Epithelial cell of esophagus (primary cell): ENCODE results near the gene UQCRHL.

ENCODE experiments used
- DNase-seq: peaks from one replicate; pipeline ENCODE4 v3.0.0; 2010; ENCODE audit warnings: low read depth
- H3K4me3 ChIP-seq: 2 replicates; pipeline ENCODE4 v1.5.1; 2011; ENCODE audit warnings: mild to moderate bottlenecking, low read length, control low read depth
- TF ChIP-seq, protein P1 (sequence below): IDR thresholded peaks from 2 replicates; pipeline ENCODE4 v1.5.1; 2011; ENCODE audit warnings: low read depth, mild to moderate bottlenecking, low read length, control low read depth, inconsistent platforms; ENCODE audit not compliant: insufficient read depth; ENCODE audit errors: missing control alignments

UQCRHL gene

DNA sequence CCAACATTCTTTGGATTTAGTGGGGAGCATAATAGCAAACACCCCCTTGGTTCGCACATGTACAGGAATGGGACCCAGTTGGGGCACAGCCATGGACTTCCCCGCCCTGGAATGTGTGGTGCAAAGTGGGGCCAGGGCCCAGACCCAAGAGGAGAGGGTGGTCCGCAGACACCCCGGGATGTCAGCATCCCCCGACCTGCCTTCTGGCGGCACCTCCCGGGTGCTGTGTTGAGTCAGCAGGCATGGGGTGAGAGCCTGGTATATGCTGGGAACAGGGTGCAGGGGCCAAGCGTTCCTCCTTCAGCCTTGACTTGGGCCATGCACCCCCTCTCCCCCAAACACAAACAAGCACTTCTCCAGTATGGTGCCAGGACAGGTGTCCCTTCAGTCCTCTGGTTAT, 21.8 kb downstream of the UQCRHL start:
- no peak overlapping the region for H3K4me3 ChIP-seq
- DNase-seq, result no peak
- TF ChIP-seq, protein P1, sequence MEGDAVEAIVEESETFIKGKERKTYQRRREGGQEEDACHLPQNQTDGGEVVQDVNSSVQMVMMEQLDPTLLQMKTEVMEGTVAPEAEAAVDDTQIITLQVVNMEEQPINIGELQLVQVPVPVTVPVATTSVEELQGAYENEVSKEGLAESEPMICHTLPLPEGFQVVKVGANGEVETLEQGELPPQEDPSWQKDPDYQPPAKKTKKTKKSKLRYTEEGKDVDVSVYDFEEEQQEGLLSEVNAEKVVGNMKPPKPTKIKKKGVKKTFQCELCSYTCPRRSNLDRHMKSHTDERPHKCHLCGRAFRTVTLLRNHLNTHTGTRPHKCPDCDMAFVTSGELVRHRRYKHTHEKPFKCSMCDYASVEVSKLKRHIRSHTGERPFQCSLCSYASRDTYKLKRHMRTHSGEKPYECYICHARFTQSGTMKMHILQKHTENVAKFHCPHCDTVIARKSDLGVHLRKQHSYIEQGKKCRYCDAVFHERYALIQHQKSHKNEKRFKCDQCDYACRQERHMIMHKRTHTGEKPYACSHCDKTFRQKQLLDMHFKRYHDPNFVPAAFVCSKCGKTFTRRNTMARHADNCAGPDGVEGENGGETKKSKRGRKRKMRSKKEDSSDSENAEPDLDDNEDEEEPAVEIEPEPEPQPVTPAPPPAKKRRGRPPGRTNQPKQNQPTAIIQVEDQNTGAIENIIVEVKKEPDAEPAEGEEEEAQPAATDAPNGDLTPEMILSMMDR, result no peak

DNA sequence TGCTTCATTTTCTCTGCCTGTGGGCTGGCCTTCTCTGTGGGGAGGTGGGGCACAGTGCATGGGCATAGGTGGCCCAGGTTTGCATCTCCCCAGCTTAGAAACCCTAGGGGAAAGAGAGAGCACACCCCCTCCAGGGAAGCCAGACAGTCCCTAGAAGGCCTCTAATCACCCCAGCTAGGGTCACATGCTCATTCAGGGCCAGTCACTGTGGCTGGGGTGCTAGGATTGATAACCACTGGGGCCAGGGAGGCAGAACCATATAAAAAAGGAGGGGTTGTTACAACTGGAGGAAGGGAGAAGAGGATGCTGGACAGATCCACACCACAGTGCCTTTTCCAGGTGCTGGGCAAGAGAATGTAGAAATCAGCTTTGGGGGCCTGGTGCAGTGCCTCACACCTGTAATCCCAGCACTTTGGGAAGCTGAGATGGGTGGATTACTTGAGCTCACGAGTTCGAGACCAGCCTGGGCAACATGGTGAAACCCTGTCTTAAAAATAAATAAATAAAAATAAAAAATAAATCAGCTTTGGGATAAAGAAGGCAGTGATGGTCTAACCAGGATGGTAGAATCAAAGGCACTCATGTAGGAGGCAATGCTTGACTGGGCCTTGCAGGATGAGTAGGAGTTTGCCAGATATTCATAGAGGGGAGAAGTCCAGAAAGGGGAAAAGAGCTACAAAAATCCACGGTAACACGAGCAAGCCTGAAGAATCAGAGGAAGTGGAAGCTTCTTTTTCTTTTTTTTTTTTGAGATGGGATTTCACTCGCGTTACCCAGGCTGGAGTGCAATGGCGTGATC, 29.3 kb downstream of the UQCRHL start:
- no peak overlapping the region for H3K4me3 ChIP-seq
- no peak for DNase-seq
- TF ChIP-seq, protein P1, result no peak

DNA sequence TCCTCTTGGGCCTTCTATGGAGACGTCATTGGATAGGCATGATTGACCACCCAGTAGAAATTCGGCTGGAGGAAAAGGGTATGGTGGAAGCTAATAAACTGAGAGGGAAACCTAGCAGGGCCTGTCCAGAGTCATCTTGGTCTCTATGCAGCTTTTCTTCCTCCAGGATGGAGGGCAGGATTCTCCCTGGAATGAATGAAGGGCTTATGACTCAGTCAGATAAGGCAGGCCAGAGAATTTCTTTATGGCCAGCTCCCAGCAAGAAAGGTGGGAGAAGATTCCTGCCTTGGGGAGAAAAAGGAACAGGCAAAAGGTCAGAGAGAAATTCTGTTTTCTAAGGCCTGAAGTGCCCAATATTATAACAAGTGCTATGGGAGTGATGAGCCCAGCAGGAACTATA, 31.7 kb downstream of the UQCRHL start:
- TF ChIP-seq, protein P1, result no peak
- no peak overlapping the region for H3K4me3 ChIP-seq
- DNase-seq, result no peak

DNA sequence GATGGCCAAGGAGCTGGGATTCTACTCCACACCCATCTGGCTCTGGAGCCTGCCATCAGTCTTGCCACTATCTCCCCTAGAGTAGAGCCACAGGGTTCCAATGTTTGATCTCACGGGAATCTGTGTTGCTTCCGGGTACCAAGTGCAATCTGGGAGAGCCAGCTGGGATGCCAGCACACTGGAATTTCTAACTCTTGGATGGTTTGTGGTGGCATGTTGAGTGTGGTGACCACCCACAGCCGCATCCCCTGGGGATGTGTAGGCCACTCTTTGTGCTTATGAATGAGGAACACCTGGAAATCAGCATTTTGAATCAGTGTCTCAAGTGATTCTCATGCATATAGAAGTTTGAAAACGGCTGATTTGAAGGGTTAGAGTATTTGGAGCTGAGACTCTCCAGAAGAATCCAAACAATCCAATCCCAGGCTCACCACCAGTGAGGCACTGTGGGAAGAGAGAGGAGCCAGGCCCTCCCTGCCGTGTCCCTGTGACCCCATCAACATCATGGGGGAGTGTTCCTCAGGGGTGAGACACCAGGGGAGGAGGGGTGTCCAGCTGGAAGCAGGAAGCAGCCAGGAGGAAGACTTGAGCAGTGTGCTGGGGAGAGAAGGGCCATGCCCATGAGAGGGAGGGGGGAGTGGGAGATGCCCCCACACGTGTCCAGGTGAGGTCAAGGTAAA, 35.5 kb downstream of the UQCRHL start:
- no peak for DNase-seq
- TF ChIP-seq, protein P1, result no peak
- H3K4me3 ChIP-seq, result no peak overlapping the region

DNA sequence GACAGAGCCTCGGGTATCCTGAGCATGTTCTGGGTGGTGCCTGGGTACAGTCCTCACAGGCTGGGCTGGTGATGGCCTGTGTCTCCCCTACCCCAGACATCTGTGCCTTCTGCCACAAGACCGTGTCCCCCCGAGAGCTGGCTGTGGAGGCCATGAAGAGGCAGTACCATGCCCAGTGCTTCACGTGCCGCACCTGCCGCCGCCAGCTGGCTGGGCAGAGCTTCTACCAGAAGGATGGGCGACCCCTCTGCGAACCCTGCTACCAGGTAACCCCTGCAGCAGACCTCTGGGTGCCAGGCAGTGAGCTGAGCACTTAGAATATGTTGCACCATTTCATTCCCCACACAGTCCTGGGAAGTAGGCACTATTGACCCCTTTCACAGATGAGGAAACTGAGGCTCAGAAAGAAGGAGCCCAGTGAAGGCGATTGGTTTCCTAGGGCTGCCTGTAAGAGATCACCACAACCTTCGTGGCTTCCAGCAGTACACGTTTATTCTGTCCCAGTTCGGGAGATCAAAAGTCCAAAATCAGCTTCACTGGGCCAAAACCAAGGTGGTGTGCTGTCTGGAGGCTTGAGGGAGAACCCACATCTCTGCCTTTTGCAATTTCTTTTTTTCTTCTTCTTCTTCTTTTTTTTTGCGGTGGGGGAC, 37.0 kb downstream of the UQCRHL start:
- no peak for DNase-seq
- TF ChIP-seq, protein P1, result no peak
- no peak overlapping the region for H3K4me3 ChIP-seq

DNA sequence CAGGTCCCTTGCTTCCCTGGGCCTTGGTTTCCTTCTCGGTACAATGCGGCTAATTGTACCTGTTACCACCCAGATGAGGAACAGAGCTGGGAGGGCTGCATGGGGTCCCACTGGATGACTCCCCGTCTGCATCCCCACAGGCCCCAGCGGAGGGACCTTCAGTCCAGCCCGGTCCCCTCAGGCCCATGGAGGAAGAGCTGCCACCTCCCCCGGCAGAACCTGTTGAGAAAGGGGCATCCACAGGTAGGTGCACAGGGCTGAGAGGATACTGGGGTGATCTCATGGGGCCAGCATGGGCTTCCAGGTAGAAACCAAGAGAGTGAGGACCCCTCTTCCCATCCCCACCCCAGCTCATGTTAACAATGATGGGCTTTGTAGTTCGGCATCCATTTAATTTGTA, 39.1 kb downstream of the UQCRHL start:
- DNase-seq, result no peak
- TF ChIP-seq, protein P1, result no peak
- no peak overlapping the region for H3K4me3 ChIP-seq
